Endothelial cell of umbilical vein (primary cell): Measurements from ENCODE around the gene ZNF26.

Experiments used
- CTCF ChIP-seq, 2 donors: IDR thresholded peaks; 1 replicate in 1 of 2; 2 replicates in 1 of 2; pipeline ENCODE4 v1.5.1; 2011; ENCODE audit warnings: low read length in 2 of 2, mild to moderate bottlenecking in 2 of 2, moderate library complexity in 2 of 2, control low read depth in 1 of 2, inconsistent platforms in 1 of 2, low read depth in 1 of 2; ENCODE audit not compliant: insufficient read depth in 1 of 2; ENCODE audit errors: extremely low read depth in 1 of 2
- EZH2 ChIP-seq: IDR thresholded peaks from 2 replicates; pipeline ENCODE4 v1.6.1; 2012; ENCODE audit warnings: borderline replicate concordance, low read depth, mild to moderate bottlenecking, moderate library complexity, low read length, inconsistent platforms; ENCODE audit not compliant: severe bottlenecking

GRCh38 chr12:133058203-133059113 is 72.3 kb downstream of the ZNF26 start:
- no peak for TF ChIP-seq CTCF (IDR thresholded peaks at IDR 0.05; ENCODE audit: extremely low read depth in 1 of 2, insufficient read depth in 1 of 2, low read depth in 1 of 2, low read length in 2 of 2)
- TF ChIP-seq EZH2 = no peak
